ENCODE data around the gene GALNT2. TPM values are rescaled to one million over a fixed set of nuclear protein-coding genes. Genes with fewer than 3 reads are reported as not detected.

GALNT2 gene
- total and polyA plus RNA-seq, 8 donors = 18.3 to 118 (median 57.3) TPM

DNA sequence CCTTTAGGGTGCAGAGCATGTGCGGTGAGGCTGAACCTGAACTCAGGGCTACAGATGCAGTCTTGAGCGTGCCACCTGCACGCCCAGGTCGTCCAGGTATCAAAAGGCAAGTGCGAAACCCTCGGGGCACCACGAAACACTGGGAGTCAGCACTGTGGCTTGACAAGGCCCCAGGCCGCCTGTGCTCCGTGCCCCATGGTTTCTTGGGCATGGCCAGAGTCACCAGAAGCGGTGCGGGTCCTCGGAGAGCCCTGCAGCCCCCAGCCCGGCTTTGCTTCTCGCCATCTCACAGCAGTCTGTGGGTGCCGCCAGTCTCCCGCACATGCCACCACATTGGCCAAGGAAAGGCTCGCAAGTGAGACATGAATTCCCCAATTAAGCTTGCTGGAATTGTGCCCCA, 241.8 kb downstream of the GALNT2 start:
- FAIRE-seq = no peak
- intact Hi-C loops (cut with DNase I) = loop anchor here in 1 of 3 donors (5.0 to 10.0 kb wide), 2 partner anchors 534 to 647 kb away; no protein-coding TSS in a partner anchor

DNA sequence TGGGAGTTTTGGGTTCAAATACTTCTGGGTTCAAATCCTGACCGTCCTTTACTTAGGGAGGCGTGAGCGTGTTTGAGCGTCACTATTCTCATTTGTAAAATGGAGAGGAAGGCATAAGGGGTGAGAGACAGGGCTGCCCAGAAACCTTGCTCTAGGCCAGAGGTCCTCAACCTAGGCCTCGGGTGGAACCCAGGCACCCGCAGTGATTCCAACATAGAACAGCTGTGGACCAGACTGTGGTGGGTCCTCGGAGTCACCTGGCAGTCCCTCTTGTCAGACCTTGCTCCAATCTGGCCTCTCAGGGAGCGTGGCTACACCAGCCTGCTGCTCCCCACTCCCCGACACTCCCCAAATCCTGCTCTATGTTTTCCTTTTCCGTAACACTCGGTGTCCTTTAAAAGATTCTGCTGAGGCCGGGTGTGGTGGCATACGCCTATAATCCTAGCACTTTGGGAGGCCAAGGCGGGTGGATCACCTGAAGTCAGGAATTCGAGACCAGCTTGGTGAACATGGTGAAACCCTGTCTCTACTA, 242.7 kb downstream of the GALNT2 start:
- TF ChIP-seq, protein P1, sequence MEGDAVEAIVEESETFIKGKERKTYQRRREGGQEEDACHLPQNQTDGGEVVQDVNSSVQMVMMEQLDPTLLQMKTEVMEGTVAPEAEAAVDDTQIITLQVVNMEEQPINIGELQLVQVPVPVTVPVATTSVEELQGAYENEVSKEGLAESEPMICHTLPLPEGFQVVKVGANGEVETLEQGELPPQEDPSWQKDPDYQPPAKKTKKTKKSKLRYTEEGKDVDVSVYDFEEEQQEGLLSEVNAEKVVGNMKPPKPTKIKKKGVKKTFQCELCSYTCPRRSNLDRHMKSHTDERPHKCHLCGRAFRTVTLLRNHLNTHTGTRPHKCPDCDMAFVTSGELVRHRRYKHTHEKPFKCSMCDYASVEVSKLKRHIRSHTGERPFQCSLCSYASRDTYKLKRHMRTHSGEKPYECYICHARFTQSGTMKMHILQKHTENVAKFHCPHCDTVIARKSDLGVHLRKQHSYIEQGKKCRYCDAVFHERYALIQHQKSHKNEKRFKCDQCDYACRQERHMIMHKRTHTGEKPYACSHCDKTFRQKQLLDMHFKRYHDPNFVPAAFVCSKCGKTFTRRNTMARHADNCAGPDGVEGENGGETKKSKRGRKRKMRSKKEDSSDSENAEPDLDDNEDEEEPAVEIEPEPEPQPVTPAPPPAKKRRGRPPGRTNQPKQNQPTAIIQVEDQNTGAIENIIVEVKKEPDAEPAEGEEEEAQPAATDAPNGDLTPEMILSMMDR (IDR thresholded peaks at IDR 0.05) = no peak
- no peak overlapping the region for H3K27ac ChIP-seq
- 89 to 94% methylated on average over 15 of the region's 15 CpGs for WGBS, 2 donors
- no peak for ATAC-seq
- intact Hi-C loops (cut with DNase I) = loop anchor here (5.0 to 10.0 kb wide), 3 partner anchors 535 to 655 kb away; no protein-coding TSS in a partner anchor
- H3K9me3 ChIP-seq = no peaks in the 10 kb centered on the region
- FAIRE-seq = no peak
- H3K4me1 ChIP-seq = no peaks in the 10 kb centered on the region
- no peak overlapping the region for H3K4me3 ChIP-seq
- no peak for DNase-seq
- H3K27me3 ChIP-seq = no peaks in the 10 kb centered on the region
- H3K36me3 ChIP-seq = no peaks in the 10 kb centered on the region

More for the DNA sequence above, 241.8 kb downstream of the GALNT2 start:
- ATAC-seq (no peak), DNase-seq (no peak)
- no peaks in the 10 kb centered on the region for H3K27me3 ChIP-seq
- TF ChIP-seq, protein P1 (IDR thresholded peaks at IDR 0.05) = no peak
- H3K4me3 ChIP-seq = no peak overlapping the region
- H3K27ac ChIP-seq = no peak overlapping the region
- peaks cover 0 to 2% (median 0%) of the 10 kb centered on the region in 3 donors for H3K4me1 ChIP-seq
- 92 to 97% methylated on average over 17 of the region's 17 CpGs for WGBS, 2 donors
- no peaks in the 10 kb centered on the region for H3K36me3 ChIP-seq
- no peaks in the 10 kb centered on the region for H3K9me3 ChIP-seq

DNA sequence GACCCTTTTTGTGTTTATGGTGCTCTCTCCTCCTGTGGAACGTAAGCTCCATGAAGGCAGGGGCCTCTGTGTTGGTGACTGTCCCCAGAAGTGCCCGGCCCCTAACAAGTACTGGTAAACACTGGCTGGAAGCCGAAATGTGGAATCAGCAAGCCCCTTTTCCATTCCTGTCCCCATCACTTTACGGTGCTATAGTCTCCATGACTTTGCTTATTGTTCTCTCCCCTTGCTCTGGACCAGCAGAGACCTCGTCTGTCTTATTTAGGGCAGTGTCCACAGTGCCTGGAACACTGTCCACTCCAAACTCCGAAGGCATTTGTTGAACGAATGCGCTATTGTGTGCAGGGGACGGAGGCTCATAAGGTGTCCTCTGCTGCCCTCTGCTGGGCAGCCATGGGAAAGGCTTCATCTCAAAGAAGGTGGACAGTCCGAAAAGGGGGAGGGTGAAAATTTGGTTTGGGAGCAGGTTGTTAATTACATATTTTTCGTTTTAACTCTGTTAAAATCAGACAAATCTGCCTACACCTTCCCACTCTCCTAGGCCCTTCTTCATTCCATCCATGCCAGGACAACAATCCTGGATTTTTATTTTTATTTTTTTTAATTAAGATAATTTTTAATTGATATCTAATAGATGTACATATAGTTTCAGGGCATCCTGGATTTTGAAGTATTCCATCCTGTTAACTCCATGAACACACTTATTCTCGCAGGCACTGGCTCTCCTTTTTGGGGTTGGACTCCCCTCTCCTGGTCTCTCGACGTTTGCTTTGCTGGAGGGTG, 243.5 kb downstream of the GALNT2 start:
- Histone ChIP-seq H3K4me3 (no peak overlapping the region), H3K9me3 (no peaks in the 10 kb centered on the region), H3K27ac (no peak overlapping the region), H3K27me3 (no peaks in the 10 kb centered on the region), H3K4me1 (no peaks in the 10 kb centered on the region), H3K36me3 (no peaks in the 10 kb centered on the region)
- intact Hi-C loops (cut with DNase I) = loop anchor here in 2 of 3 donors (5.0 to 10.0 kb wide), 2 partner anchors 648 to 656 kb away; no protein-coding TSS in a partner anchor
- peak; percentile 73 to 94 (median 88) for ATAC-seq
- WGBS, 2 donors = 32 to 38% methylated on average over 14 of the region's 14 CpGs
- peak; percentile 57 for FAIRE-seq
- DNase-seq = peak in 5 of 6 donors; percentile 57 to 88 (median 77)
- TF ChIP-seq, protein P1 (IDR thresholded peaks at IDR 0.05) = peak; percentile 78 to 88 (median 85)

DNA sequence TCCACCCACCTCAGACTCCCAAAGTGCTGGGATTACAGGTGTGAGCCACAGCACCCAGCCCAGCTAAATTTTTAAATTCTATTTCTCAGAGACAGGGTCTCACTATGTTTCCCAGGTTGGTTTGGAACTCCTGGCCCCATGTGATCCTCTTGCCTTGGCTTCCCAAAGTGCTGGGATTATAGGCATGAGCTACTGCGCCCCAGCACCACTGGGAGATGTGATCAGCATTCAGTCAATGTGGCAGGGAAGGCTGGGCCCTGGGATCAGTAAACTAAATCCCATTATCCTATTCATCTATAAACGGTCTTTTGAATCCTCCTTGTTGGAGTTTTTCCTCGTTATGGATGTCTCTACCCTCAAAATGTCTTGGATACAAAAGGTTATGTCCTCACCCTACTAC, 245.6 kb downstream of the GALNT2 start:
- no peaks in the 10 kb centered on the region for H3K27me3 ChIP-seq
- intact Hi-C loops (cut with DNase I) = loop anchor here in 2 of 3 donors (5.0 to 10.0 kb wide), 2 partner anchors 650 to 658 kb away; no protein-coding TSS in a partner anchor
- no peaks in the 10 kb centered on the region for H3K9me3 ChIP-seq
- H3K4me3 ChIP-seq = no peak overlapping the region
- no peak overlapping the region for H3K27ac ChIP-seq
- 52 to 61% methylated on average over 3 of the region's 3 CpGs for WGBS, 2 donors
- no peak for FAIRE-seq
- H3K4me1 ChIP-seq = no peaks in the 10 kb centered on the region
- TF ChIP-seq, protein P1 (IDR thresholded peaks at IDR 0.05) = no peak
- no peaks in the 10 kb centered on the region for H3K36me3 ChIP-seq
- no peak for DNase-seq
- no peak for ATAC-seq

Data from pancreas (tissue), 10 donors.